GM12801 (cell line): ENCODE data around the gene UBE2N.

ENCODE experiments used
- CTCF ChIP-seq: IDR thresholded peaks from one replicate; pipeline ENCODE4 v1.5.1; 2011; ENCODE audit warnings: control low read depth; ENCODE audit not compliant: insufficient read length; ENCODE audit errors: extremely low read depth

Gene UBE2N

DNA sequence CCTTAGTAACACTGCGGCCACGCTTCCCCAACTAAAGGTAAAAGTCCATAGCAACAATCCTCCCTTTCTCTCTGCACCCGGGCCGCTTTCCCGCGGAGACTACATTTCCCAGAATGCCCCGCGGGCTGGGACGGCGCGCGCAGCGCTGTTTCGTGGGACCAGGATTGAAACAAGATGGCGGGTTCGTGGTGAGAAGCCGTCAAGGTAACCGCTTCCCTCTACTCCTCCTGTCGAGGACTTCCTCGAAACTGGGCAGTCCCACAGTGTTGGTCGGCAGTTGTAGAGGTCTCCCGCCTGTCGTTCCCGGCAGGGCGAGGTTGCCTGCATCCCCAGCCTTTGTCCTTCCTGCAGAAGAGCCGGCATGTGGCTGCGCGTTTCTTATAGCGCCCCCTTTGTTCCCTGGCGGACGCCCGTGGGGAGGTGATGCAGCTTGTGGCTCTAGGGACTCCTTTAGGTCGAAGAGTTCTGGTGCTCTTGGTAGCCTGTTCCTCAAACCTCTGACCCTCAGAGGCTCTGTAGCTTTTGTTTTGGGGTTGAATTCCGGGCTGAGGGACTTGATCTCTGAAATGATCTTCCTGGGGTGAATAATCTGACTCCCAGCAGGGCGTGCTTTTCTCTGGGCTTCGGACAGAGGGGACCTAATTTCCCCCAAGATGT, 25.7 kb upstream of the UBE2N start, which contains the start of gene MRPL42:
MRPL42 (plus strand) TSS at position 164 of the 657 bp plus-strand sequence. CDS start 1,772 bp downstream, outside the sequence.
- no peak for TF ChIP-seq CTCF

DNA sequence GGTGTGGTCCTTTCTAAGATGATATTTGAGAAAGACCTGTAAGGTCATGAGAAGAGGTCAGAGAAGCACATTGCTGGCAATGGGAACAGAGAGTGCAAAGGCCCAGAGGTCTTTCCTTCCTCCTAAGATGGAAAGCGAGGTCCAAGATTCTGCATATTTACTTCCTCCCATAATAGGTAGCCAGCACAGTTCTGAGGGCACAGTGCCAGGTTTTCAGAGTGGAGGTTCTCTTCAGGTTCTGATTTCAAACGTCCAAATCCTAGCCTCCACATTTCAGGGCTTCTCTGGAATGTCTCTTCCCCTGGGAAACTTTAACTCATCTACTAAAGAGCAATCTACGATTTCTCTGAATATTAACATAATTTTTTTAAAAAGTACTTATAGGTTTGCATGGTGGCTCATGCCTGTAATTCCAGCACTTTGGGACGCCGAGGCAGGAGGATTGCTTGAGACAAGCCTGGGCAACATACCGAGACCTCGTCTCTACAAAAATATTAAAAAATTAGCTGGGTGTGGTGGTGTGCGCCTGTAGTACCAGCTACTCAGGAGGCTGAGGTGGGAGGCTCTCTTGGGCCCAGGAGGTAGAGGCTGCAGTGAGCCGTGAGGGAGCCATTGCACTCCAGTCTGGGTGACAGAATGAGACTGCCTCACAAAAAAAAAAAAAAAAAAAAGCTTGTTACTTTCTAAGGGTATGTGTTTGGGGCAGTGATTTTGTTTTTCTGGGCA, 25.0 kb upstream of the UBE2N start:
- TF ChIP-seq CTCF, result no peak

- no peak for TF ChIP-seq CTCF
Measured at GRCh38 chr12:93465841-93466240, 24.1 kb upstream of the UBE2N start.

GRCh38 chr12:93461503-93461902, 19.8 kb upstream of the UBE2N start:
- TF ChIP-seq CTCF, result no peak

DNA sequence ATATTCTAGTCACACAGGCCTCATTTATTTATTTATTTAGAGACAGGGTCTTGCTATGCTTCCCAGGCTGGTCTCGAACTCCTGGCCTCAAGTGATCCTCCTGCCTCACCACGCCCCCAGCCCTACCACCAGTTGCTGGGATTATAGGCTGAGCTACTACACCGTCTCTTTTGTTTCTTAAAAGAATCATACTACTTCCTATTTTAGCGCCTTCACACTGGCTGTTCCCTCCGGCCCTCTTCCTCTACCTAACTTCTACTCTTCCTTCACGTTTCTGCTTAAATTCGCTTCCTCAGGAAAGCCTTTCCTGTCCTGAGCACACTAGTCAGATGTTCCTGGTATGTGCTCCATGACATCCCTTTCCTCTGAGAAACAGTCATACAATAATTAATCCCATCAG, 19.2 kb upstream of the UBE2N start:
- TF ChIP-seq CTCF, result no peak

GRCh38 chr12:93460003-93460402, 18.3 kb upstream of the UBE2N start:
- TF ChIP-seq CTCF, result no peak

GRCh38 chr12:93459097-93459496, 17.4 kb upstream of the UBE2N start:
- no peak for TF ChIP-seq CTCF
